ENCODE measurements around the gene GPC5. TPM values are rescaled to one million over a fixed set of nuclear protein-coding genes. Genes with fewer than 3 reads are reported as not detected.

The GPC5 gene
- total RNA-seq, 2 donors from 2014 or later, result 0.22 to 0.51 TPM

DNA sequence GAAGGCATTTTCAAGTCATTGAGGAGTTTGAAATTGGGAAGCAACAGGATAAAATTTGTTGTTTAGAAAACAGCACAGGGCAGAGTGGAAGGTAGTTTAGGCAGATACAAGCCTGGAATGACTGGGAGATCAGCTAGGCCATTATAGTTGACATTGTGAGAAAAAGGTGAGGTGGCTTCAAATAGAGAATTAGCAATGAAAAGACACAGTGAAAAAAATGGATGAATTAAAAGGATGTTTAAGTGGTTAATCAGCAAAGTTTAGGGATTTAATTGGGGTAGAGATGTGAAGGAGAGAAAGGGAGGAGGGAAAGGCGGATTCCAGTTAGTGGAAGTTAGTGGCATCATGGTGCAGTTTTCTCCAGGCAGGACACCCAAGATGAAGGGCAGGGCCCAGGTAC is 1257.7 kb downstream of the GPC5 start:
- no peak overlapping the region for H3K27ac Mint-ChIP-seq
- H3K9ac ChIP-seq (ENCODE audit: extremely low read depth, low read length, poor library complexity, severe bottlenecking), result no peak overlapping the region
- no peak for DNase-seq
- no peaks in the 10 kb centered on the region for H3K36me3 ChIP-seq (ENCODE audit: control insufficient read depth, insufficient read depth, low read length)
- no peaks in the 10 kb centered on the region for H3K27me3 Mint-ChIP-seq (ENCODE audit: insufficient read depth)
- no peaks in the 10 kb centered on the region for H3K9me3 Mint-ChIP-seq
- no peaks in the 10 kb centered on the region for H3K27me3 ChIP-seq (ENCODE audit: control insufficient read depth, insufficient read depth, low read length, poor library complexity, severe bottlenecking)
- 87 to 100% methylated on average over 1 of the region's 1 CpG for WGBS, 2 experiments (ENCODE audit: insufficient coverage in 1 of 2, insufficient read length in 1 of 2)
- H3K4me3 ChIP-seq (ENCODE audit: low read length), result no peak overlapping the region
- TF ChIP-seq, protein P1, sequence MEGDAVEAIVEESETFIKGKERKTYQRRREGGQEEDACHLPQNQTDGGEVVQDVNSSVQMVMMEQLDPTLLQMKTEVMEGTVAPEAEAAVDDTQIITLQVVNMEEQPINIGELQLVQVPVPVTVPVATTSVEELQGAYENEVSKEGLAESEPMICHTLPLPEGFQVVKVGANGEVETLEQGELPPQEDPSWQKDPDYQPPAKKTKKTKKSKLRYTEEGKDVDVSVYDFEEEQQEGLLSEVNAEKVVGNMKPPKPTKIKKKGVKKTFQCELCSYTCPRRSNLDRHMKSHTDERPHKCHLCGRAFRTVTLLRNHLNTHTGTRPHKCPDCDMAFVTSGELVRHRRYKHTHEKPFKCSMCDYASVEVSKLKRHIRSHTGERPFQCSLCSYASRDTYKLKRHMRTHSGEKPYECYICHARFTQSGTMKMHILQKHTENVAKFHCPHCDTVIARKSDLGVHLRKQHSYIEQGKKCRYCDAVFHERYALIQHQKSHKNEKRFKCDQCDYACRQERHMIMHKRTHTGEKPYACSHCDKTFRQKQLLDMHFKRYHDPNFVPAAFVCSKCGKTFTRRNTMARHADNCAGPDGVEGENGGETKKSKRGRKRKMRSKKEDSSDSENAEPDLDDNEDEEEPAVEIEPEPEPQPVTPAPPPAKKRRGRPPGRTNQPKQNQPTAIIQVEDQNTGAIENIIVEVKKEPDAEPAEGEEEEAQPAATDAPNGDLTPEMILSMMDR (conservative IDR thresholded peaks at IDR 0.05), result no peak
- no peaks in the 10 kb centered on the region for H3K36me3 Mint-ChIP-seq (ENCODE audit: low read depth)
- H3K27ac ChIP-seq (ENCODE audit: low read depth, low read length), result no peak overlapping the region
- H3K4me1 Mint-ChIP-seq, result no peaks in the 10 kb centered on the region
- no peaks in the 10 kb centered on the region for H3K4me1 ChIP-seq (ENCODE audit: control insufficient read depth, insufficient read depth, low read length)
- H3K9me3 ChIP-seq (ENCODE audit: control insufficient read depth, low read length), result no peaks in the 10 kb centered on the region
- H3K4me3 Mint-ChIP-seq, result no peak overlapping the region

DNA sequence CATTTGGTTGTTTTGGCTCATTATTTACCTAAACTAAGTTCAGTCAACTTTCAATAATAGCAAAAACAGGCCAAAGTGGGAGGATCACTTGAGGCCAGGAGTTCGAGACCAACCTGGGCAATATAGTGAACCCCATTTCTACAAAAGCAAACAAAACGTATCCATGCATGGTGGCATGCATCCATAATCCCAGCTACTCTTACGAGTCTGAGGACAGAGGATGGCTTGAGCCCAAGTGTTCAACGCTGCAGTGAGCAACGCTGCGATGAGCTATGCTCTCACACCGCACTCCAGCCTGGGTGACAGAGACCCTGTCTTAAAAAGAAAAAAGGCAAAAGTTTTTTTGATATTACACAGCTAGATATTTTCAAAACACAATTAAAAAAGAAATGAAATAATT is 1258.2 kb downstream of the GPC5 start:
- H3K4me1 Mint-ChIP-seq, result no peaks in the 10 kb centered on the region
- Histone ChIP-seq H3K27me3 (ENCODE audit: control insufficient read depth, insufficient read depth, low read length, poor library complexity, severe bottlenecking) (no peaks in the 10 kb centered on the region), H3K27ac (ENCODE audit: low read depth, low read length) (no peak overlapping the region), H3K4me3 (ENCODE audit: low read length) (no peak overlapping the region), H3K36me3 (ENCODE audit: control insufficient read depth, insufficient read depth, low read length) (no peaks in the 10 kb centered on the region), H3K9me3 (ENCODE audit: control insufficient read depth, low read length) (no peaks in the 10 kb centered on the region), H3K9ac (ENCODE audit: extremely low read depth, low read length, poor library complexity, severe bottlenecking) (no peak overlapping the region), H3K4me1 (ENCODE audit: control insufficient read depth, insufficient read depth, low read length) (no peaks in the 10 kb centered on the region)
- H3K36me3 Mint-ChIP-seq (ENCODE audit: low read depth), result no peaks in the 10 kb centered on the region
- H3K4me3 Mint-ChIP-seq, result no peak overlapping the region
- no peaks in the 10 kb centered on the region for H3K27me3 Mint-ChIP-seq (ENCODE audit: insufficient read depth)
- DNase-seq, result no peak
- no peak overlapping the region for H3K27ac Mint-ChIP-seq
- TF ChIP-seq, protein P1 (conservative IDR thresholded peaks at IDR 0.05), result no peak
- no peaks in the 10 kb centered on the region for H3K9me3 Mint-ChIP-seq
- 86 to 94% methylated on average over 5 to 7 of the region's 7 CpGs for WGBS, 2 experiments (ENCODE audit: insufficient coverage in 1 of 2, insufficient read length in 1 of 2)

DNA sequence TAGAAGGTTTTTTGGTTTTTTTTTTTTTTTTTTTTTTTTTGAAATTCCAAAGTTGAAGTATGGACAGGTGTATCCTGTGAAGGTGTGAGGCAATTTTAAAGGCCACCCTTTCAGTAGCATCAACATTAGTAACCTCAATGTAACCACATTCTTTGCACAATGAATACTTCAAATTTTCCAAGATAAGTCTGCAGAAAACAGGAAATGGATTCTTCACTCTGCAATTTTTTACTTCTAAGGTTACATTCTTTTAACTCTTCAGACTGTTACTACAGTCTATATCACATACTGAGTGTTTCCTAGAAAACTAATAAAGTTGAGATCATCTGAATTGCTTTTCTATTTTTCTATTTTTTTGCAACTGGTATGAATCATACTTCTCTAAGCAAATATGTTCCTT is 1259.1 kb downstream of the GPC5 start:
- Mint-ChIP-seq H3K36me3 (ENCODE audit: low read depth) (no peaks in the 10 kb centered on the region), H3K4me3 (no peak overlapping the region), H3K27ac (no peak overlapping the region), H3K9me3 (no peaks in the 10 kb centered on the region), H3K4me1 (no peaks in the 10 kb centered on the region), H3K27me3 (ENCODE audit: insufficient read depth) (no peaks in the 10 kb centered on the region)
- Histone ChIP-seq H3K4me3 (ENCODE audit: low read length) (no peak overlapping the region), H3K27me3 (ENCODE audit: control insufficient read depth, insufficient read depth, low read length, poor library complexity, severe bottlenecking) (no peaks in the 10 kb centered on the region), H3K4me1 (ENCODE audit: control insufficient read depth, insufficient read depth, low read length) (no peaks in the 10 kb centered on the region), H3K9me3 (ENCODE audit: control insufficient read depth, low read length) (no peaks in the 10 kb centered on the region), H3K36me3 (ENCODE audit: control insufficient read depth, insufficient read depth, low read length) (no peaks in the 10 kb centered on the region), H3K9ac (ENCODE audit: extremely low read depth, low read length, poor library complexity, severe bottlenecking) (no peak overlapping the region), H3K27ac (ENCODE audit: low read depth, low read length) (no peak overlapping the region)
- TF ChIP-seq, protein P1 (conservative IDR thresholded peaks at IDR 0.05), result no peak
- DNase-seq, result no peak
